ENCODE results near the gene FAM107B. TPM values are rescaled to one million over a fixed set of nuclear protein-coding genes. Genes with fewer than 3 reads are reported as not detected.
"Not testable (repeated sequence)": the region's sequence is repeated elsewhere in the genome, so short reads cannot be mapped to it uniquely, and the experiment has no call there.

Gene FAM107B
- polyA plus RNA-seq, 4 donors: 85.6 to 118 (median 114) TPM

- DNase-seq (ENCODE audit: low read depth in 4 of 4, low spot score in 3 of 4): no peak
These were observed 169.3 kb downstream of the FAM107B start for GRCh38 chr10:14605231-14605925.

GRCh38 chr10:14604181-14605142, 170.2 kb downstream of the FAM107B start:
- DNase-seq (ENCODE audit: low read depth in 4 of 4, low spot score in 3 of 4): peak; percentile 63 to 73 (median 72)

- no peak for DNase-seq (ENCODE audit: low read depth in 4 of 4, low spot score in 3 of 4)
These were observed 171.1 kb downstream of the FAM107B start for GRCh38 chr10:14603534-14604102.

- DNase-seq (ENCODE audit: low read depth in 4 of 4, low spot score in 3 of 4): no peak
These were observed 171.7 kb downstream of the FAM107B start for GRCh38 chr10:14602807-14603533.

GRCh38 chr10:14601872-14602725, 172.6 kb downstream of the FAM107B start:
- DNase-seq (ENCODE audit: low read depth in 4 of 4, low spot score in 3 of 4): no peak

GRCh38 chr10:14601326-14601725, 173.4 kb downstream of the FAM107B start:
- no peak for DNase-seq (ENCODE audit: low read depth in 4 of 4, low spot score in 3 of 4)

- no peak for DNase-seq (ENCODE audit: low read depth in 4 of 4, low spot score in 3 of 4)
These were observed 174.6 kb downstream of the FAM107B start for GRCh38 chr10:14600065-14600464.

GRCh38 chr10:14598809-14599764, 175.6 kb downstream of the FAM107B start:
- DNase-seq (ENCODE audit: low read depth in 4 of 4, low spot score in 3 of 4): no peak

- DNase-seq (ENCODE audit: low read depth in 4 of 4, low spot score in 3 of 4): no peak
These were observed 179.0 kb downstream of the FAM107B start for GRCh38 chr10:14595526-14596182.

GRCh38 chr10:14594878-14595525, 179.7 kb downstream of the FAM107B start:
- DNase-seq (ENCODE audit: low read depth in 4 of 4, low spot score in 3 of 4): no peak

- DNase-seq (ENCODE audit: low read depth in 4 of 4, low spot score in 3 of 4): no peak
These were observed 180.9 kb downstream of the FAM107B start for GRCh38 chr10:14593806-14594205.

GRCh38 chr10:14592566-14592965, 182.1 kb downstream of the FAM107B start:
- DNase-seq (ENCODE audit: low read depth in 4 of 4, low spot score in 3 of 4): no peak

- DNase-seq (ENCODE audit: low read depth in 4 of 4, low spot score in 3 of 4): no peak
These were observed 182.7 kb downstream of the FAM107B start for GRCh38 chr10:14592026-14592425.

GRCh38 chr10:14588938-14589294, 185.8 kb downstream of the FAM107B start:
- not testable (repeated sequence) for DNase-seq (ENCODE audit: low read depth in 4 of 4, low spot score in 3 of 4)

GRCh38 chr10:14588084-14588937, 186.4 kb downstream of the FAM107B start:
- no peak for DNase-seq (ENCODE audit: low read depth in 4 of 4, low spot score in 3 of 4)

GRCh38 chr10:14587540-14588083, 187.1 kb downstream of the FAM107B start:
- DNase-seq (ENCODE audit: low read depth in 4 of 4, low spot score in 3 of 4): no peak
